Osteoblast (primary cell): ENCODE results near the gene ZBTB17. TPM values are rescaled to one million over a fixed set of nuclear protein-coding genes. Genes with fewer than 3 reads are reported as not detected.
"Not testable (repeated sequence)": the region's sequence is repeated elsewhere in the genome, so short reads cannot be mapped to it uniquely, and the experiment has no call there.

ENCODE experiments used
- DNase-seq: peaks from one replicate; pipeline ENCODE4 v3.0.0; 2011; ENCODE audit warnings: low spot score, mixed read lengths; ENCODE audit not compliant: insufficient read length; ENCODE audit errors: missing footprints
- H2AFZ ChIP-seq: 2 replicates; pipeline ENCODE4 v1.6.0; 2011; ENCODE audit warnings: mild to moderate bottlenecking, low read length
- H3K27ac ChIP-seq: 2 replicates; pipeline ENCODE4 v1.5.1; 2011; ENCODE audit warnings: mild to moderate bottlenecking, low read depth, low read length, moderate library complexity
- H3K27me3 ChIP-seq: 2 replicates; pipeline ENCODE4 v1.6.0; 2012; ENCODE audit warnings: mild to moderate bottlenecking, control low read depth, inconsistent platforms, low read length, moderate library complexity; ENCODE audit not compliant: insufficient read depth
- H3K36me3 ChIP-seq: 2 replicates; pipeline ENCODE4 v1.5.1; 2011; ENCODE audit warnings: mild to moderate bottlenecking, low read length, control low read depth, moderate library complexity; ENCODE audit not compliant: insufficient read depth
- H3K4me1 ChIP-seq: 2 replicates; pipeline ENCODE4 v1.5.1; 2011; ENCODE audit warnings: mild to moderate bottlenecking, low read length, control low read depth, moderate library complexity; ENCODE audit not compliant: insufficient read depth
- H3K4me2 ChIP-seq: 2 replicates; pipeline ENCODE4 v1.6.0; 2011; ENCODE audit warnings: mild to moderate bottlenecking, low read length; ENCODE audit not compliant: insufficient read depth
- H3K4me3 ChIP-seq: fragments of 200-600 bp; sonication (generic); 3 replicates; pipeline ENCODE4 v1.5.1; 2012; ENCODE audit warnings: mild to moderate bottlenecking, low read length, inconsistent platforms; ENCODE audit not compliant: insufficient read depth
- H3K79me2 ChIP-seq: 2 replicates; pipeline ENCODE4 v1.6.0; 2012; ENCODE audit warnings: mild to moderate bottlenecking, low read length, control low read depth, inconsistent platforms; ENCODE audit not compliant: insufficient read depth
- H3K9me3 ChIP-seq: 2 replicates; pipeline ENCODE4 v1.5.1; 2011; ENCODE audit warnings: low read depth, low read length, control low read depth
- H4K20me1 ChIP-seq: 2 replicates; pipeline ENCODE4 v1.6.0; 2012; ENCODE audit warnings: mild to moderate bottlenecking, low read length, control low read depth; ENCODE audit not compliant: insufficient read depth
- CTCF ChIP-seq: IDR thresholded peaks from 2 replicates; pipeline ENCODE4 v1.5.1; 2011; ENCODE audit warnings: mild to moderate bottlenecking, low read depth, low read length, moderate library complexity; ENCODE audit errors: extremely low read depth
- total RNA-seq: library from RNA; depleted of rRNA; stranded (reverse); fragments of >200 nt; gene quantifications from 2 replicates; pipeline ENCODE4 v1.2.3, GENCODE V29; 2012

ZBTB17 gene
- total RNA-seq, 1 donor, result 29.7 TPM

- Histone ChIP-seq H3K4me1 (no peaks in the 10 kb centered on the region), H3K36me3 (no peaks in the 10 kb centered on the region), H3K79me2 (no peaks in the 10 kb centered on the region), H3K4me2 (no peak overlapping the region), H4K20me1 (no peaks in the 10 kb centered on the region), H2AFZ (no peak overlapping the region), H3K4me3 (no peak overlapping the region), H3K27me3 (no peaks in the 10 kb centered on the region), H3K27ac (no peak overlapping the region), H3K9me3 (no peaks in the 10 kb centered on the region)
- no peak for DNase-seq
- TF ChIP-seq CTCF, result no peak
Measured at GRCh38 chr1:16005597-16005996, 29.7 kb upstream of the ZBTB17 start.

GRCh38 chr1:16001274-16001673 is 25.4 kb upstream of the ZBTB17 start:
- H3K4me2 ChIP-seq, H2AFZ ChIP-seq, H4K20me1 ChIP-seq, H3K27ac ChIP-seq, H3K27me3 ChIP-seq, H3K9me3 ChIP-seq, H3K79me2 ChIP-seq, H3K36me3 ChIP-seq, DNase-seq, H3K4me1 ChIP-seq, H3K4me3 ChIP-seq: not testable (repeated sequence)

- Histone ChIP-seq H3K79me2 (no peaks in the 10 kb centered on the region), H3K27me3 (peaks cover 4% of the 10 kb centered on the region), H3K4me3 (no peak overlapping the region), H3K9me3 (no peaks in the 10 kb centered on the region), H2AFZ (no peak overlapping the region), H3K27ac (no peak overlapping the region), H3K4me2 (no peak overlapping the region), H4K20me1 (no peaks in the 10 kb centered on the region), H3K36me3 (no peaks in the 10 kb centered on the region), H3K4me1 (no peaks in the 10 kb centered on the region)
- TF ChIP-seq CTCF, result no peak
- DNase-seq, result no peak
Measured at GRCh38 chr1:15998929-15999328, 23.0 kb upstream of the ZBTB17 start.

GRCh38 chr1:15997637-15998280 is 21.9 kb upstream of the ZBTB17 start:
- Histone ChIP-seq H2AFZ (no peak overlapping the region), H3K9me3 (no peaks in the 10 kb centered on the region)
- no peak for DNase-seq

More at GRCh38 chr1:15997637-15998280, 21.9 kb upstream of the ZBTB17 start:
- Histone ChIP-seq H3K79me2 (no peaks in the 10 kb centered on the region), H3K4me3 (no peak overlapping the region), H3K27ac (no peak overlapping the region), H3K27me3 (peaks cover 4% of the 10 kb centered on the region), H4K20me1 (no peaks in the 10 kb centered on the region), H3K36me3 (no peaks in the 10 kb centered on the region), H3K4me1 (no peaks in the 10 kb centered on the region), H3K4me2 (no peak overlapping the region)
- no peak for TF ChIP-seq CTCF
